Osteoblast (primary cell): Measurements from ENCODE around the gene ARPC2. TPM values are rescaled to one million over a fixed set of nuclear protein-coding genes. Genes with fewer than 3 reads are reported as not detected.
A peak's percentile ranks its signal among the peaks of the same experiment; 100 is the strongest.

Source experiments
- DNase-seq: peaks from one replicate; pipeline ENCODE4 v3.0.0; 2011; ENCODE audit warnings: low spot score, mixed read lengths; ENCODE audit not compliant: insufficient read length; ENCODE audit errors: missing footprints
- H2AFZ ChIP-seq: 2 replicates; pipeline ENCODE4 v1.6.0; 2011; ENCODE audit warnings: mild to moderate bottlenecking, low read length
- H3K27ac ChIP-seq: 2 replicates; pipeline ENCODE4 v1.5.1; 2011; ENCODE audit warnings: mild to moderate bottlenecking, low read depth, low read length, moderate library complexity
- H3K27me3 ChIP-seq: 2 replicates; pipeline ENCODE4 v1.6.0; 2012; ENCODE audit warnings: mild to moderate bottlenecking, control low read depth, inconsistent platforms, low read length, moderate library complexity; ENCODE audit not compliant: insufficient read depth
- H3K36me3 ChIP-seq: 2 replicates; pipeline ENCODE4 v1.5.1; 2011; ENCODE audit warnings: mild to moderate bottlenecking, low read length, control low read depth, moderate library complexity; ENCODE audit not compliant: insufficient read depth
- H3K4me1 ChIP-seq: 2 replicates; pipeline ENCODE4 v1.5.1; 2011; ENCODE audit warnings: mild to moderate bottlenecking, low read length, control low read depth, moderate library complexity; ENCODE audit not compliant: insufficient read depth
- H3K4me2 ChIP-seq: 2 replicates; pipeline ENCODE4 v1.6.0; 2011; ENCODE audit warnings: mild to moderate bottlenecking, low read length; ENCODE audit not compliant: insufficient read depth
- H3K4me3 ChIP-seq: fragments of 200-600 bp; sonication (generic); 3 replicates; pipeline ENCODE4 v1.5.1; 2012; ENCODE audit warnings: mild to moderate bottlenecking, low read length, inconsistent platforms; ENCODE audit not compliant: insufficient read depth
- H3K79me2 ChIP-seq: 2 replicates; pipeline ENCODE4 v1.6.0; 2012; ENCODE audit warnings: mild to moderate bottlenecking, low read length, control low read depth, inconsistent platforms; ENCODE audit not compliant: insufficient read depth
- H3K9me3 ChIP-seq: 2 replicates; pipeline ENCODE4 v1.5.1; 2011; ENCODE audit warnings: low read depth, low read length, control low read depth
- H4K20me1 ChIP-seq: 2 replicates; pipeline ENCODE4 v1.6.0; 2012; ENCODE audit warnings: mild to moderate bottlenecking, low read length, control low read depth; ENCODE audit not compliant: insufficient read depth
- CTCF ChIP-seq: IDR thresholded peaks from 2 replicates; pipeline ENCODE4 v1.5.1; 2011; ENCODE audit warnings: mild to moderate bottlenecking, low read depth, low read length, moderate library complexity; ENCODE audit errors: extremely low read depth
- total RNA-seq: library from RNA; depleted of rRNA; stranded (reverse); fragments of >200 nt; gene quantifications from 2 replicates; pipeline ENCODE4 v1.2.3, GENCODE V29; 2012

The ARPC2 gene
- total RNA-seq, 1 donor = 301 TPM

GRCh38 chr2:218253232-218253625 lies 36.2 kb downstream of the ARPC2 start:
- peaks cover 31% of the 10 kb centered on the region for H4K20me1 ChIP-seq
- peaks cover 15% of the 10 kb centered on the region for H3K79me2 ChIP-seq
- no peak overlapping the region for H2AFZ ChIP-seq
- no peaks in the 10 kb centered on the region for H3K27me3 ChIP-seq
- peaks cover 84% of the 10 kb centered on the region for H3K36me3 ChIP-seq
- H3K4me1 ChIP-seq = peaks cover 12% of the 10 kb centered on the region
- DNase-seq = no peak
- no peak for TF ChIP-seq CTCF
- H3K4me2 ChIP-seq = no peak overlapping the region
- no peak overlapping the region for H3K4me3 ChIP-seq
- no peaks in the 10 kb centered on the region for H3K9me3 ChIP-seq
- peak overlapping the region; percentile 46 for H3K27ac ChIP-seq

DNA sequence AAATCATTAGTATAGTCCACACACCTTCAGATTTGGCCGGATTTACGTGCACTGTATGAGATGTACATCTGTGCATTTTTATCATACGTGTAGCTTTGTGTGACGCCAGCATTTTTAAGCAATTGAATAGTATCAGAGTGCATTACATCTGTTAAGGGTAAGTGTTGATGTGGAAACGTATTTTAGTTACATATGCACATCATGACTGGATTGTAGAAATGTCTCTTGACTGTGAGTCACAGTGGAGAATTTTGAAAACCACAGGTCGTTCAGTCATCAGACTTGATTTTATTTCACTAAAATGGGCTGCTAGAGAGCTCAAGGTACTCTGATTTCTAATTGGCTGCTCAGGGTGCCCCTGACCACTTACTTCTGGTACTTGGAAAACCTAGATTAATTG lies 38.5 kb downstream of the ARPC2 start:
- DNase-seq = peak; percentile 57
- peak overlapping the region; percentile 68 for H3K27ac ChIP-seq
- TF ChIP-seq CTCF = no peak

GRCh38 chr2:218256612-218257350 lies 39.8 kb downstream of the ARPC2 start:
- no peak overlapping the region for H3K27ac ChIP-seq
- H3K27me3 ChIP-seq = no peaks in the 10 kb centered on the region
- H3K79me2 ChIP-seq = no peaks in the 10 kb centered on the region
- H3K9me3 ChIP-seq = no peaks in the 10 kb centered on the region
- peaks cover 26% of the 10 kb centered on the region for H3K4me1 ChIP-seq
- H3K36me3 ChIP-seq = peaks cover 49% of the 10 kb centered on the region
- peak; percentile 4 for DNase-seq
- no peak overlapping the region for H3K4me3 ChIP-seq
- H4K20me1 ChIP-seq = peaks cover 19% of the 10 kb centered on the region
- H2AFZ ChIP-seq = no peak overlapping the region
- no peak for TF ChIP-seq CTCF
- no peak overlapping the region for H3K4me2 ChIP-seq

More for the DNA sequence above, 38.5 kb downstream of the ARPC2 start:
- no peaks in the 10 kb centered on the region for H3K27me3 ChIP-seq
- H3K4me2 ChIP-seq = no peak overlapping the region
- no peaks in the 10 kb centered on the region for H3K9me3 ChIP-seq
- no peak overlapping the region for H2AFZ ChIP-seq
- H3K4me1 ChIP-seq = peaks cover 26% of the 10 kb centered on the region
- H3K79me2 ChIP-seq = no peaks in the 10 kb centered on the region
- H3K36me3 ChIP-seq = peaks cover 62% of the 10 kb centered on the region
- H3K4me3 ChIP-seq = no peak overlapping the region
- H4K20me1 ChIP-seq = peaks cover 19% of the 10 kb centered on the region

DNA sequence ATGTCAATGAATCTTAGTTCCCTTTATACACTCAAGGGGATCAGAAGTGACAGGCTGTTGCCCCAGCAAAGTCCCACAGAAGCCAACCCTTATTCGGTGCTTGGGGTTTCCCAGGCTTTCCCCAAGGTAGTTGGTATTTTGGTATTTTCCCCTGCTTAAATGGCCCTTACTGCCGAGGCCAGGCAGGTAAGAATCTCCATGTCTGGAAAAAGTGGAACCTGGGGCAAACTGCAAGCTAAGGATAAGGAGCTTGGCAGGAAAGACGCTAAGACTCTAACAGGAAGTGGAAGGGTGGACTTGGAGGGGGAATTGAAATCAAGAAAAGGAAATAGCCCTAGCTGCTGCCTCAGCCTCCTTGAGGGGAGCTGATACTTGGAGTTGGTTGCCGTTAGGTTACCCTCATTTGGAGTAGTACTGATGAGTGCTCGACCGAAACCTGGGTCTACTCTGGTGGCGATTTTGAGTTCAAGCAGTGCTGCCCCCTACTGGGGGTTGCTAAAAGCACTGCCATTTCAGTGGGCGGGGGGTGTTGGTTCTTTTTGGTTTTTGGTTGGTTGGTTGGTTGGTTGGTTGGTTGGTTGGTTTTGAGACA lies 40.5 kb downstream of the ARPC2 start:
- Histone ChIP-seq H3K4me2 (no peak overlapping the region), H3K4me1 (peaks cover 23% of the 10 kb centered on the region), H3K79me2 (no peaks in the 10 kb centered on the region), H3K36me3 (peaks cover 42% of the 10 kb centered on the region), H3K9me3 (no peaks in the 10 kb centered on the region), H3K27ac (peak overlapping the region; percentile 33), H4K20me1 (peaks cover 14% of the 10 kb centered on the region), H2AFZ (no peak overlapping the region), H3K27me3 (no peaks in the 10 kb centered on the region), H3K4me3 (no peak overlapping the region)
- peak; percentile 58 for TF ChIP-seq CTCF
- peak; percentile 91 for DNase-seq
